A673 (cell line): Measurements from ENCODE around the gene SRPRA.

Source experiments
- EZH2 ChIP-seq: fragments of 200-600 bp; sonication (generic); IDR thresholded peaks from 2 replicates; pipeline ENCODE4 v1.6.1; 2017; ENCODE audit warnings: borderline replicate concordance, low read depth, mild to moderate bottlenecking, mixed read lengths, antibody characterized with exemption, low read length; ENCODE audit not compliant: poor library complexity, severe bottlenecking
- TF ChIP-seq, protein P1 (sequence below): fragments of 300-800, 200-600 bp; sonication (generic); conservative IDR thresholded peaks from 2 replicates; pipeline ENCODE4 v1.5.1; 2017; ENCODE audit warnings: low read depth, mild to moderate bottlenecking, antibody characterized with exemption, low read length, moderate library complexity, mixed read lengths

DNA sequence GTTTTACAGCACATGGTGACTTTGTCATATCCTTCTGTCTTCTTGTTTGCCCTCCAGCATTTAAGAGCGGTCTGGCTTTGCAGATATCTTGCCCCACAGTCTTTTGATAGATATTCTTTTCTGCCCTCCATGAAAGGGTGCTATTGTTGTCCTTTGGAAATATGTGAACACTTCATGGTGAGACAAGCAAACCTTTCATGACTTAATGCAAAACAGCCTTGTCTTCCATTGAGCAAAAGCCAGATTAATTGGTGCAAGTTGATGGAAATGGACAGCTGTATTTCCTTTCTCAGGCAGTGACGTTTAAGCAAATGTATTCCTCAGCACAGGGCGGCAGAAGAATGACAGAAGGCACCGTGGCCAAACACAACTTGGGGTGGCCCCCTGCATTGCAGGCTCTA is 39.6 kb upstream of the SRPRA start:
- TF ChIP-seq, protein P1, sequence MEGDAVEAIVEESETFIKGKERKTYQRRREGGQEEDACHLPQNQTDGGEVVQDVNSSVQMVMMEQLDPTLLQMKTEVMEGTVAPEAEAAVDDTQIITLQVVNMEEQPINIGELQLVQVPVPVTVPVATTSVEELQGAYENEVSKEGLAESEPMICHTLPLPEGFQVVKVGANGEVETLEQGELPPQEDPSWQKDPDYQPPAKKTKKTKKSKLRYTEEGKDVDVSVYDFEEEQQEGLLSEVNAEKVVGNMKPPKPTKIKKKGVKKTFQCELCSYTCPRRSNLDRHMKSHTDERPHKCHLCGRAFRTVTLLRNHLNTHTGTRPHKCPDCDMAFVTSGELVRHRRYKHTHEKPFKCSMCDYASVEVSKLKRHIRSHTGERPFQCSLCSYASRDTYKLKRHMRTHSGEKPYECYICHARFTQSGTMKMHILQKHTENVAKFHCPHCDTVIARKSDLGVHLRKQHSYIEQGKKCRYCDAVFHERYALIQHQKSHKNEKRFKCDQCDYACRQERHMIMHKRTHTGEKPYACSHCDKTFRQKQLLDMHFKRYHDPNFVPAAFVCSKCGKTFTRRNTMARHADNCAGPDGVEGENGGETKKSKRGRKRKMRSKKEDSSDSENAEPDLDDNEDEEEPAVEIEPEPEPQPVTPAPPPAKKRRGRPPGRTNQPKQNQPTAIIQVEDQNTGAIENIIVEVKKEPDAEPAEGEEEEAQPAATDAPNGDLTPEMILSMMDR, result no peak
- TF ChIP-seq EZH2, result no peak
